Ectodermal cell (in vitro differentiated cells): Measurements from ENCODE around the gene CHMP4B.

Experiments
- H3K27ac ChIP-seq: 2 replicates; pipeline ENCODE4 v1.7.0; 2013; ENCODE audit warnings: mild to moderate bottlenecking, low read depth, low read length; ENCODE audit not compliant: insufficient read depth, poor library complexity, severe bottlenecking
- H3K27me3 ChIP-seq: 2 replicates; pipeline ENCODE4 v1.7.0; 2013; ENCODE audit warnings: mild to moderate bottlenecking, low read length; ENCODE audit not compliant: insufficient read depth, control insufficient read depth, poor library complexity, severe bottlenecking
- H3K36me3 ChIP-seq: one replicate; pipeline ENCODE4 v1.7.0; 2013; ENCODE audit warnings: low read length; ENCODE audit not compliant: control insufficient read depth, insufficient read depth
- H3K4me1 ChIP-seq: one replicate; pipeline ENCODE4 v1.7.0; 2013; ENCODE audit warnings: low read length; ENCODE audit not compliant: control insufficient read depth, insufficient read depth
- H3K4me3 ChIP-seq: 2 replicates; pipeline ENCODE4 v1.7.0; 2013; ENCODE audit warnings: low read depth, low read length, control low read depth; ENCODE audit not compliant: insufficient read depth
- H3K9me3 ChIP-seq: 2 replicates; pipeline ENCODE4 v1.7.0; 2013; ENCODE audit warnings: mild to moderate bottlenecking, low read length, moderate library complexity; ENCODE audit not compliant: control insufficient read depth
- WGBS, 2 experiments: methylation state at CpG; one replicate each; pipeline ENCODE4 v1.1.7; 2013; ENCODE audit warnings: missing lambda C conversion rate in 2 of 2; 5-methylcytosine and 5-hydroxymethylcytosine counted together

CHMP4B gene

GRCh38 chr20:33773412-33774089 is 37.6 kb upstream of the CHMP4B start:
- H3K4me1 ChIP-seq, result no peaks in the 10 kb centered on the region
- no peak overlapping the region for H3K4me3 ChIP-seq
- H3K36me3 ChIP-seq, result no peaks in the 10 kb centered on the region
- no peaks in the 10 kb centered on the region for H3K27me3 ChIP-seq
- no peaks in the 10 kb centered on the region for H3K9me3 ChIP-seq
- WGBS, 2 experiments, result 90 to 97% methylated on average over 1 to 2 of the region's 2 CpGs
- H3K27ac ChIP-seq, result no peak overlapping the region

- no peak overlapping the region for H3K4me3 ChIP-seq
- H3K27ac ChIP-seq, result no peak overlapping the region
- H3K9me3 ChIP-seq, result no peaks in the 10 kb centered on the region
- no peaks in the 10 kb centered on the region for H3K36me3 ChIP-seq
- H3K27me3 ChIP-seq, result no peaks in the 10 kb centered on the region
- H3K4me1 ChIP-seq, result no peaks in the 10 kb centered on the region
- WGBS, 2 experiments, result 88 to 95% methylated on average over 2 of the region's 2 CpGs
These were observed 33.3 kb upstream of the CHMP4B start for GRCh38 chr20:33777816-33778215.

- Histone ChIP-seq H3K27ac (no peak overlapping the region), H3K9me3 (no peaks in the 10 kb centered on the region), H3K27me3 (no peaks in the 10 kb centered on the region), H3K36me3 (no peaks in the 10 kb centered on the region), H3K4me1 (no peaks in the 10 kb centered on the region), H3K4me3 (no peak overlapping the region)
- WGBS, 2 experiments, result 91 to 92% methylated on average over 4 of the region's 4 CpGs
These were observed 30.0 kb upstream of the CHMP4B start for GRCh38 chr20:33781133-33781532.

DNA sequence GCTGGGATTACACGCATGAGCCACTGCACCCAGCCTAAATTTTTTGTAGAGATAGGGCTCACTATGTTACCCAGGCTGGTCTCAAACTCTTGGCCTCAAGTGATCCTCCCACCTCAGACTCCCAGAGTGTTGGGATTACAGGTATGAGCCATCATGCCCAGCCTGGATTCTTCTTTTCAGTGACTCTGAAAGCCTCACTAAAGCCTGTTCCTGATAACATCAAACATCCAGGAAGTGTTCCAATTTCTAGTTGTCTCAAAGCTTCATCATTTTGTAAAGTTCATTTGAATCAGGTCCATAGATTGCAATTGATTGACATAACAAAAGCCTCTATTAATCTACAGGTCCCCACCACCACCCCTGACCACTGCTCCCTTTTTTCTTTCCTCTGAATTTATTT is 29.2 kb upstream of the CHMP4B start:
- WGBS, 2 experiments, result 94 to 96% methylated on average over 1 of the region's 1 CpG
- Histone ChIP-seq H3K4me1 (no peaks in the 10 kb centered on the region), H3K9me3 (no peaks in the 10 kb centered on the region), H3K27ac (no peak overlapping the region), H3K27me3 (no peaks in the 10 kb centered on the region), H3K36me3 (no peaks in the 10 kb centered on the region), H3K4me3 (no peak overlapping the region)

DNA sequence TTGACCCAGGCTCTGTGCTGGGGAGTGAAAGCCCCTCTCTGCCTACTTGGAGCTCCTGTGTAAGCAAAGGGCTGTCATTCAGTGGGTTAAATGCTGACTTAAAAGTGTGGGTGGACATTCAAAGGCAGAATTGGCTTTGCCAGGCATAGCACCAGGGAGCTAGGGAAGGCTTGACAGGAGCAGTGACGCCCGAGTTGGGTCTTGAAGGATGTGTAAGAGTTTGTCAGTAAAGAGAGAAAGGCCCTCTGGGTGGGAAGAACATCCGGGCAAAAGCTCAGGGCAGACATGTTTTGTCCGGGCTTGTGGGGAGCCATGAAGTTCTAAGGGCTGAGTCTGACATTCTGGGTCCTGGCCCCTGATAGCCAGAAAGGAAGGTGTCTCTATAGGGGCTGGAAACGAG is 27.9 kb upstream of the CHMP4B start:
- Histone ChIP-seq H3K9me3 (no peaks in the 10 kb centered on the region), H3K4me1 (no peaks in the 10 kb centered on the region), H3K27ac (no peak overlapping the region), H3K4me3 (no peak overlapping the region), H3K36me3 (no peaks in the 10 kb centered on the region), H3K27me3 (no peaks in the 10 kb centered on the region)
- WGBS, 2 experiments, result 59 to 68% methylated on average over 5 of the region's 5 CpGs

DNA sequence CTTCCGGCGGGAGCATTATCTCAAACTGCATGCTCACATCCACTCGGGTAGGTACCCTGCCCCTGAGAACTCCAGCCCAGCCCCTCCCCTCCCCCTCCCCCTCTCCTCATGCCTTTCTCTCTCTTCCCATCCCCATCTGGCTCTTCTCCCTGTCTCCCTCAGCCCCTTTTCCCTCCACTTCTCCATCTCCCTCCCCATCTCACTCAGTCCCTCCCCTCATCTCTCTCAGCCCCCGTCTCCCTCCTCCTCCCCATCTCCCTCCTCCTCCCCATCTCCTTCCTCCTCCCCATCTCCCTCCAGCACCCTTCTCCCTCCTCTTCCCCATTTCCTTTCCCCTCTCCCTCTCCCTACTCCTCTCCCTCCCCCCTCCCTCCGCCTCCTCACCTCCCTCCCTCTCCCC is 27.3 kb upstream of the CHMP4B start:
- H3K4me1 ChIP-seq, result no peaks in the 10 kb centered on the region
- H3K4me3 ChIP-seq, result no peak overlapping the region
- WGBS, 2 experiments, result 66 to 71% methylated on average over 4 of the region's 5 CpGs
- no peak overlapping the region for H3K27ac ChIP-seq
- H3K27me3 ChIP-seq, result no peaks in the 10 kb centered on the region
- no peaks in the 10 kb centered on the region for H3K36me3 ChIP-seq
- H3K9me3 ChIP-seq, result no peaks in the 10 kb centered on the region

DNA sequence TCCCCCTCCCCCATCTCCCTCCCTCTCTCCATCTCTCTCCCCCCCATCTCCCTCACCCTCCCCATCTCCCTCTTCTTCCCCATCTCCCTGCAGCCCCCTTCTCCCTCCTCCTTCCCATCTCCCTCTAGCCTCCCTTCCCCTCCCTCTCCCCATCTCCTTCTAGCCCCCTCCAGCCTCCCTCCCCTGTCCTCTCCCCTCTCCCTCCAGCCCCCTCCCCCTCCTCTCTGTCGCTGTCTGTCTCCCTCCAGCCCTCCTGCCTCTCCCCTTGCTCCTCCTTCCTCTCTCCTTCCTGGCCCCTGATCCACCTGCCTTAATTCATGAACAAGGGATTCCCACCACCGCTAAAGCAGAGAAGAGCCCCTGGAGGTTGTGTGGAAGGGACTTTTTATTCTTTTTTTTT is 26.9 kb upstream of the CHMP4B start:
- Histone ChIP-seq H3K4me3 (no peak overlapping the region), H3K36me3 (no peaks in the 10 kb centered on the region), H3K27ac (no peak overlapping the region), H3K9me3 (no peaks in the 10 kb centered on the region), H3K4me1 (no peaks in the 10 kb centered on the region), H3K27me3 (no peaks in the 10 kb centered on the region)
- WGBS, 2 experiments, result 32 to 34% methylated on average over 2 of the region's 2 CpGs

- 93 to 95% methylated on average over 5 of the region's 5 CpGs for WGBS, 2 experiments
- Histone ChIP-seq H3K36me3 (no peaks in the 10 kb centered on the region), H3K4me1 (no peaks in the 10 kb centered on the region)
These were observed 25.6 kb upstream of the CHMP4B start for GRCh38 chr20:33785503-33785902.

GRCh38 chr20:33787253-33787891 is 23.8 kb upstream of the CHMP4B start:
- Histone ChIP-seq H3K4me1 (no peaks in the 10 kb centered on the region), H3K27me3 (no peaks in the 10 kb centered on the region), H3K36me3 (no peaks in the 10 kb centered on the region), H3K27ac (no peak overlapping the region), H3K9me3 (no peaks in the 10 kb centered on the region), H3K4me3 (no peak overlapping the region)
- 89 to 94% methylated on average over 9 of the region's 9 CpGs for WGBS, 2 experiments

More at GRCh38 chr20:33785503-33785902, 25.6 kb upstream of the CHMP4B start:
- H3K4me3 ChIP-seq, result no peak overlapping the region
- no peak overlapping the region for H3K27ac ChIP-seq
- H3K27me3 ChIP-seq, result no peaks in the 10 kb centered on the region
- no peaks in the 10 kb centered on the region for H3K9me3 ChIP-seq

DNA sequence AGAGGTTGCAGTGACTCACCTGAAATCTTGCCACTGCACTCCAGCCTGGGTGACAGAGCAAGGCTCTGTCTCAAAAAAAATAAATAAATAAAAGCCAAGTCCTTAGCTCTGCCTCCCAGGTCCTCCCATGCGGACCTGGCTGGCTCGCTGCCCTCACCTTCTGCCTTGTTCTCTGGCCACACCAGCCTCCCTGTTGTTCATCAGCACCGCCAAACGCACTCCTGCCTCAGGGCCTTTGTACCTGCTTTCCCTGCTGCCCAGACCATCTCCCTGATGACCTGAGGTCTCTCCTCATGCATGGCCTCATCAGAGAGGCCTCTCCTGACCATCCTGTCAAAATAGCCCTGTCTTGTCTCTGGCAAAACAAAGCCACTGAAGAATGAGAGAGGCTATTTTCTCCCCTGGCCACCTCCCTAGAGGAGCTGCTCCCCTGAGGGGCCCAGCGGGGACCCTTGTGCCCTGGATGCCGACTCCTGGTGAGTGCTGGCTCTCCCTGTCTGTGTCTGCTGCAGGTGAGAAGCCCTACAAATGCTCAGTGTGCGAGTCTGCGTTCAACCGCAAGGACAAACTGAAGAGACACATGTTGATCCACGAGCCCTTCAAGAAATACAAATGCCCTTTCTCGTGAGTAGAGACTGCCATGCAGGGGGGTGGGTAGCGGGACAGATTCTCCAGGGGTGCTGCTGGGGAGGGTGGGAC is 22.6 kb upstream of the CHMP4B start:
- Histone ChIP-seq H3K9me3 (no peaks in the 10 kb centered on the region), H3K27ac (no peak overlapping the region), H3K4me3 (no peak overlapping the region), H3K4me1 (no peaks in the 10 kb centered on the region), H3K36me3 (no peaks in the 10 kb centered on the region), H3K27me3 (no peaks in the 10 kb centered on the region)
- 91 to 92% methylated on average over 12 of the region's 12 CpGs for WGBS, 2 experiments
